K562 (cell line): ENCODE measurements around the gene COX6A2. TPM values are rescaled to one million over a fixed set of nuclear protein-coding genes. Genes with fewer than 3 reads are reported as not detected.

Source experiments
- BCL6 ChIP-seq: fragments of 250-450 bp; sonication (Bioruptor Pico); IDR thresholded peaks from 2 replicates; pipeline ENCODE4 v1.4.0; 2020
- CHCHD3 ChIP-seq: fragments of 250-450 bp; sonication (Bioruptor Pico); IDR thresholded peaks from 2 replicates; pipeline ENCODE4 v2.1.2; 2022; ENCODE audit warnings: mild to moderate bottlenecking
- CREB3L1 ChIP-seq: fragments of 450-650 bp; IDR thresholded peaks from 2 replicates; pipeline ENCODE4 v1.6.1; 2014; ENCODE audit warnings: low read depth, mild to moderate bottlenecking, moderate library complexity, borderline replicate concordance
- CREM ChIP-seq: IDR thresholded peaks from 2 replicates; pipeline ENCODE4 v1.6.1; 2014; ENCODE audit warnings: antibody characterized with exemption, low read depth
- KHSRP ChIP-seq: fragments of 450-650 bp; IDR thresholded peaks from 2 replicates; pipeline ENCODE4 v1.6.1; 2017
- NBN ChIP-seq: fragments of 450-650 bp; IDR thresholded peaks from 2 replicates; pipeline ENCODE4 v1.6.1; 2016; ENCODE audit warnings: low read depth, mild to moderate bottlenecking
- NR1H2 ChIP-seq: sonication (generic); formaldehyde crosslinking; IDR thresholded peaks from 2 replicates; pipeline ENCODE4 v1.4.0; 2020; ENCODE audit warnings: mild to moderate bottlenecking, missing genetic modification reagents
- PREB ChIP-seq: sonication (generic); formaldehyde crosslinking; IDR thresholded peaks from 2 replicates; pipeline ENCODE4 v1.8.1; 2023; ENCODE audit warnings: mild to moderate bottlenecking, missing genetic modification reagents
- RBM22 ChIP-seq: fragments of 200-400 bp; formaldehyde crosslinking; IDR thresholded peaks from 2 replicates; pipeline ENCODE4 v1.6.1; 2018; ENCODE audit warnings: low read length, low read depth; ENCODE audit not compliant: poor library complexity, severe bottlenecking
- SMAD4 ChIP-seq: fragments of 250-450 bp; sonication (Bioruptor Pico); conservative IDR thresholded peaks from 2 replicates; pipeline ENCODE4 v1.8.0; 2021; ENCODE audit warnings: inconsistent platforms, mild to moderate bottlenecking, moderate library complexity
- SMARCC2 ChIP-seq: fragments of 450-650 bp; IDR thresholded peaks from 2 replicates; pipeline ENCODE4 v1.6.1; 2017; ENCODE audit warnings: antibody characterized with exemption, moderate library complexity, mild to moderate bottlenecking, low read depth
- SNRNP70 ChIP-seq: fragments of 200-400 bp; formaldehyde crosslinking; optimal IDR thresholded peaks from 2 replicates; pipeline ENCODE3; 2017; ENCODE audit warnings: low read depth, low read length
- SRF ChIP-seq, 2 experiments: fragments of 250-450, 450-650 bp in 1 of 2; sonication (Bioruptor Pico) in 1 of 2; sonication (generic) in 1 of 2; formaldehyde crosslinking; IDR thresholded peaks; 2 replicates each; pipeline versions ENCODE4 v1.5.0 to v1.5.1; 2020 to 2022; ENCODE audit warnings: mild to moderate bottlenecking in 1 of 2, missing genetic modification reagents in 1 of 2
- TRIM25 ChIP-seq: fragments of 450-650 bp; IDR thresholded peaks from 2 replicates; pipeline ENCODE4 v1.7.0; 2016; ENCODE audit warnings: borderline replicate concordance
- ZBTB43 ChIP-seq: sonication (generic); formaldehyde crosslinking; IDR thresholded peaks from 2 replicates; pipeline ENCODE4 v1.8.0; 2023; ENCODE audit warnings: mild to moderate bottlenecking, missing genetic modification reagents
- polyA plus RNA-seq, 8 experiments: library from polyadenylated mRNA; depleted of rRNA in 4 of 8; stranded (reverse) in 5 of 8; unstranded in 3 of 8; fragments of >200 nt; fragmentation: Nextera tagmentation in 2 of 8; fragmentation: Illumina TruSeq in 1 of 8; extraction: Ambion mirVana in 2 of 8; extraction: Trizol in 1 of 8; gene quantifications; 2 replicates each; pipeline versions ENCODE4 v1.2.1 to v1.2.3, GENCODE V29; 2011 to 2014; ENCODE audit warnings: inconsistent platforms in 1 of 8, missing spikeins in 1 of 8
- total RNA-seq, 7 experiments: library from RNA; depleted of rRNA in 6 of 7; stranded (reverse); fragments of >200 nt in 6 of 7; fragmentation: Illumina TruSeq in 2 of 7; extraction: Trizol in 2 of 7; gene quantifications; 2 replicates each; pipeline versions ENCODE4 v1.2.1 to v1.2.3, GENCODE V29; 2011 to 2021; ENCODE audit warnings: low replicate concordance in 1 of 7
- TF ChIP-seq, protein P1 (sequence below): fragments of 450-650 bp; IDR thresholded peaks from 2 replicates; pipeline ENCODE4 v1.6.1; 2018; ENCODE audit not compliant: partially characterized antibody

Gene COX6A2
- total and polyA plus RNA-seq, 9 of the 15 experiments (the other 6 are each of a cell fraction or from before 2014, with no cell fraction given), result not detected

- TF ChIP-seq NBN (peak; percentile 86; the same call in 1 of the 2 replicates), ZBTB43 (CRISPR knock-in tag) (0 out of 2 replicates have a peak, but pooled peaks have one; percentile 70), CREB3L1 (peak; percentile 11; the same call in 1 of the 2 replicates), SNRNP70 (no peak), BCL6 (peak; percentile 66; the same call in 1 of the 2 replicates), RBM22 (no peak), SMARCC2 (0 out of 2 replicates have a peak, but pooled peaks have one; percentile 36), CHCHD3 (CRISPR knock-in tag) (no peak), PREB (CRISPR knock-in tag) (no peak), NR1H2 (CRISPR knock-in tag) (0 out of 2 replicates have a peak, but pooled peaks have one; percentile 40), CREM (peak; percentile 76), KHSRP (peak; percentile 38; the same call in 1 of the 2 replicates), SRF (CRISPR knock-in tag; IDR thresholded peaks at IDR 0.05) (no peak), TRIM25 (no peak), SMAD4 (CRISPR knock-in tag) (no peak)
- TF ChIP-seq, protein P1, sequence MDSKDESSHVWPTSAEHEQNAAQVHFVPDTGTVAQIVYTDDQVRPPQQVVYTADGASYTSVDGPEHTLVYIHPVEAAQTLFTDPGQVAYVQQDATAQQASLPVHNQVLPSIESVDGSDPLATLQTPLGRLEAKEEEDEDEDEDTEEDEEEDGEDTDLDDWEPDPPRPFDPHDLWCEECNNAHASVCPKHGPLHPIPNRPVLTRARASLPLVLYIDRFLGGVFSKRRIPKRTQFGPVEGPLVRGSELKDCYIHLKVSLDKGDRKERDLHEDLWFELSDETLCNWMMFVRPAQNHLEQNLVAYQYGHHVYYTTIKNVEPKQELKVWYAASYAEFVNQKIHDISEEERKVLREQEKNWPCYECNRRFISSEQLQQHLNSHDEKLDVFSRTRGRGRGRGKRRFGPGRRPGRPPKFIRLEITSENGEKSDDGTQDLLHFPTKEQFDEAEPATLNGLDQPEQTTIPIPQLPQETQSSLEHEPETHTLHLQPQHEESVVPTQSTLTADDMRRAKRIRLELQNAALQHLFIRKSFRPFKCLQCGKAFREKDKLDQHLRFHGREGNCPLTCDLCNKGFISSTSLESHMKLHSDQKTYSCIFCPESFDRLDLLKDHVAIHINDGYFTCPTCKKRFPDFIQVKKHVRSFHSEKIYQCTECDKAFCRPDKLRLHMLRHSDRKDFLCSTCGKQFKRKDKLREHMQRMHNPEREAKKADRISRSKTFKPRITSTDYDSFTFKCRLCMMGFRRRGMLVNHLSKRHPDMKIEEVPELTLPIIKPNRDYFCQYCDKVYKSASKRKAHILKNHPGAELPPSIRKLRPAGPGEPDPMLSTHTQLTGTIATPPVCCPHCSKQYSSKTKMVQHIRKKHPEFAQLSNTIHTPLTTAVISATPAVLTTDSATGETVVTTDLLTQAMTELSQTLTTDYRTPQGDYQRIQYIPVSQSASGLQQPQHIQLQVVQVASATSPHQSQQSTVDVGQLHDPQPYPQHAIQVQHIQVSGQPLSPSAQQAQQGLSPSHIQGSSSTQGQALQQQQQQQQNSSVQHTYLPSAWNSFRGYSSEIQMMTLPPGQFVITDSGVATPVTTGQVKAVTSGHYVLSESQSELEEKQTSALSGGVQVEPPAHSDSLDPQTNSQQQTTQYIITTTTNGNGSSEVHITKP, result peak; percentile 33
These were observed 31.8 kb upstream of the COX6A2 start (continued) for GRCh38 chr16:31459687-31460581.
